HepG2 (cell line): ENCODE results near the gene TXN2. TPM values are rescaled to one million over a fixed set of nuclear protein-coding genes. Genes with fewer than 3 reads are reported as not detected.

ENCODE experiments used
- ADNP ChIP-seq: sonication (generic); formaldehyde crosslinking; IDR thresholded peaks from 2 replicates; pipeline ENCODE4 v1.4.0; 2020; ENCODE audit warnings: missing genetic modification reagents
- BRF2 ChIP-seq: sonication (generic); formaldehyde crosslinking; IDR thresholded peaks from 2 replicates; pipeline ENCODE4 v1.8.1; 2022; ENCODE audit warnings: mild to moderate bottlenecking, missing genetic modification reagents
- CCDC6 ChIP-seq: sonication (generic); formaldehyde crosslinking; IDR thresholded peaks from 2 replicates; pipeline ENCODE4 v1.8.1; 2022; ENCODE audit warnings: mild to moderate bottlenecking, missing genetic modification reagents, moderate library complexity
- EP300 ChIP-seq, 3 experiments: sonication (generic) in 1 of 3; formaldehyde crosslinking in 1 of 3; IDR thresholded peaks; 2 replicates each; pipeline versions ENCODE4 v1.5.1 to v1.6.1; 2011 to 2020; ENCODE audit warnings: low read depth in 2 of 3, low read length in 2 of 3, borderline replicate concordance in 1 of 3, improper control_type of control experiment in 1 of 3, mild to moderate bottlenecking in 1 of 3, missing genetic modification reagents in 1 of 3, moderate library complexity in 1 of 3
- GMEB1 ChIP-seq: sonication (generic); formaldehyde crosslinking; IDR thresholded peaks from 2 replicates; pipeline ENCODE4 v1.5.1; 2020; ENCODE audit warnings: missing genetic modification reagents, mild to moderate bottlenecking, borderline replicate concordance
- HDAC1 ChIP-seq: sonication (generic); formaldehyde crosslinking; IDR thresholded peaks from 2 replicates; pipeline ENCODE4 v1.5.1; 2020; ENCODE audit warnings: mild to moderate bottlenecking, missing genetic modification reagents
- HES4 ChIP-seq: sonication (generic); formaldehyde crosslinking; IDR thresholded peaks from 2 replicates; pipeline ENCODE4 v1.9.0; 2021; ENCODE audit warnings: mild to moderate bottlenecking, missing genetic modification reagents, borderline replicate concordance
- JARID2 ChIP-seq: sonication (generic); formaldehyde crosslinking; IDR thresholded peaks from 2 replicates; pipeline ENCODE4 v1.8.1; 2023; ENCODE audit warnings: missing genetic modification reagents, inconsistent platforms; ENCODE audit not compliant: insufficient replicate concordance
- JUNB ChIP-seq: sonication (generic); formaldehyde crosslinking; IDR thresholded peaks from 2 replicates; pipeline ENCODE4 v1.8.0; 2022; ENCODE audit warnings: missing genetic modification reagents, mild to moderate bottlenecking, borderline replicate concordance
- MZF1 ChIP-seq: sonication (generic); formaldehyde crosslinking; IDR thresholded peaks from 2 replicates; pipeline ENCODE4 v1.8.1; 2023; ENCODE audit warnings: mild to moderate bottlenecking, missing genetic modification reagents, borderline replicate concordance
- NFE2 ChIP-seq: sonication (generic); formaldehyde crosslinking; IDR thresholded peaks from 2 replicates; pipeline ENCODE4 v1.4.0; 2020; ENCODE audit warnings: missing genetic modification reagents
- PAF1 ChIP-seq: IDR thresholded peaks from 2 replicates; pipeline ENCODE4 v1.6.1; 2016; ENCODE audit warnings: missing genetic modification reagents, missing compliant biosample characterization
- RXRB ChIP-seq: IDR thresholded peaks from 2 replicates; pipeline ENCODE4 v1.6.1; 2016; ENCODE audit warnings: borderline replicate concordance, missing genetic modification reagents, missing compliant biosample characterization
- SNAI1 ChIP-seq: sonication (generic); formaldehyde crosslinking; IDR thresholded peaks from 2 replicates; pipeline ENCODE4 v1.5.0; 2020; ENCODE audit warnings: mild to moderate bottlenecking, missing genetic modification reagents, borderline replicate concordance
- SOX6 ChIP-seq, 2 experiments: fragments of 450-650 bp in 1 of 2; sonication (generic) in 1 of 2; formaldehyde crosslinking in 1 of 2; IDR thresholded peaks; 2 replicates each; pipeline versions ENCODE4 v1.4.0 to v1.6.1; 2017 to 2020; ENCODE audit warnings: antibody characterized with exemption in 1 of 2, mild to moderate bottlenecking in 1 of 2, missing genetic modification reagents in 1 of 2
- TEF ChIP-seq: sonication (generic); formaldehyde crosslinking; IDR thresholded peaks from 2 replicates; pipeline ENCODE4 v1.5.0; 2020; ENCODE audit warnings: missing genetic modification reagents
- ZFAT ChIP-seq: sonication (generic); formaldehyde crosslinking; conservative IDR thresholded peaks from 2 replicates; pipeline ENCODE4 v1.8.1; 2023; ENCODE audit warnings: missing genetic modification reagents, inconsistent platforms
- ZNF101 ChIP-seq: sonication (generic); formaldehyde crosslinking; IDR thresholded peaks from 2 replicates; pipeline ENCODE4 v1.4.0; 2020; ENCODE audit warnings: mild to moderate bottlenecking, low read depth, missing genetic modification reagents, borderline replicate concordance
- ZNF253 ChIP-seq: sonication (generic); formaldehyde crosslinking; IDR thresholded peaks from 2 replicates; pipeline ENCODE4 v1.8.0; 2022; ENCODE audit warnings: mild to moderate bottlenecking, missing genetic modification reagents, borderline replicate concordance
- ZNF484 ChIP-seq: sonication (generic); formaldehyde crosslinking; IDR thresholded peaks from 2 replicates; pipeline ENCODE4 v1.5.1; 2020; ENCODE audit warnings: mild to moderate bottlenecking, low read depth, missing genetic modification reagents, borderline replicate concordance
- ZNF569 ChIP-seq: sonication (generic); formaldehyde crosslinking; IDR thresholded peaks from 2 replicates; pipeline ENCODE4 v1.5.0; 2020; ENCODE audit warnings: mild to moderate bottlenecking, missing genetic modification reagents, moderate library complexity, borderline replicate concordance
- ZNF570 ChIP-seq: sonication (generic); formaldehyde crosslinking; IDR thresholded peaks from 2 replicates; pipeline ENCODE4 v1.4.0; 2020; ENCODE audit warnings: mild to moderate bottlenecking, missing genetic modification reagents, borderline replicate concordance
- ZNF629 ChIP-seq: sonication (generic); formaldehyde crosslinking; conservative IDR thresholded peaks from 2 replicates; pipeline ENCODE4 v1.5.0; 2020; ENCODE audit warnings: missing genetic modification reagents
- polyA plus RNA-seq, 8 experiments: library from polyadenylated mRNA; depleted of rRNA in 3 of 8; stranded (reverse) in 7 of 8; unstranded in 1 of 8; fragments of >200 nt; fragmentation: Illumina TruSeq in 4 of 8; extraction: Trizol in 4 of 8; gene quantifications; 2 replicates each; pipeline versions ENCODE4 v1.2.1 to v1.2.3, GENCODE V29; 2011 to 2016; ENCODE audit warnings: low read depth in 4 of 8, missing spikeins in 1 of 8, mixed read lengths in 1 of 8; ENCODE audit not compliant: insufficient read depth in 1 of 8
- total RNA-seq, 5 experiments: library from RNA; depleted of rRNA; stranded (reverse); fragments of >200 nt; fragmentation: Illumina TruSeq; extraction: Trizol; gene quantifications; 2 replicates each; pipeline ENCODE4 v1.2.3, GENCODE V29; 2016; ENCODE audit warnings: low read depth in 1 of 5
- TF ChIP-seq, protein P1 (sequence below): conservative IDR thresholded peaks from 2 replicates; pipeline ENCODE4 v1.6.1; 2018; ENCODE audit warnings: missing genetic modification reagents
- TF ChIP-seq, protein P2 (sequence below): IDR thresholded peaks from 2 replicates; pipeline ENCODE4 v1.6.1; 2012; ENCODE audit warnings: inconsistent platforms

The TXN2 gene
- total and polyA plus RNA-seq, 2 of the 13 experiments (the other 11 are each of a cell fraction or from before 2014, with no cell fraction given) = 41.4 to 109 TPM

DNA sequence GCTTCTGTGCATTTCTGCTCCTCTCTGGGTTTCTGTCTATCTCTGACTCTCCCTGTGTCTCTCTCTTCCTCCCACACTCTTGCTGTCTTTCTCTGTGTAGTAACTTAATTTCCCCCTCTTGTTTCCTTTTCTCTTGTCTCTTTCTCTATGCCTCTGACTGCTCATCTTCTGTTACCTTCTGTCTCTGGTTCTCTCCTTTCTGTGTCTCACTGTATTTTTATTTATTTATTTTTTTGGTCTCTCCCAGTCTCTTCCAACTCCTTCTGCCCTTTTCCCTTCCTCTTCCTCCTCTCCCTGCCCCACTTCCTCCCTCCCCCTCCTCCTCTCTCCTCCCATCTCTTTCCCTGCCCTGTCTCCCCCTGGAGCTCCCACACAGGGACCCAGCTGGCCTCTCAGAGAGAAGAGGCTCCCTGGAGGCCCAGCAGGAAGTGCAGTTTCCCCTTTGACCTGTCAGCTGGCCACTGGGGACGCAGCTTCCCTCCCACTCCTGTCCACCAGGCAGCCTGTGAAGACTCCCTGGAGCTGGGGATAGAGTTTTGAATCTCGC is 55.4 kb downstream of the TXN2 start (continued):
- no peak for TF ChIP-seq HES4 (CRISPR knock-in tag)
- TF ChIP-seq, protein P1, sequence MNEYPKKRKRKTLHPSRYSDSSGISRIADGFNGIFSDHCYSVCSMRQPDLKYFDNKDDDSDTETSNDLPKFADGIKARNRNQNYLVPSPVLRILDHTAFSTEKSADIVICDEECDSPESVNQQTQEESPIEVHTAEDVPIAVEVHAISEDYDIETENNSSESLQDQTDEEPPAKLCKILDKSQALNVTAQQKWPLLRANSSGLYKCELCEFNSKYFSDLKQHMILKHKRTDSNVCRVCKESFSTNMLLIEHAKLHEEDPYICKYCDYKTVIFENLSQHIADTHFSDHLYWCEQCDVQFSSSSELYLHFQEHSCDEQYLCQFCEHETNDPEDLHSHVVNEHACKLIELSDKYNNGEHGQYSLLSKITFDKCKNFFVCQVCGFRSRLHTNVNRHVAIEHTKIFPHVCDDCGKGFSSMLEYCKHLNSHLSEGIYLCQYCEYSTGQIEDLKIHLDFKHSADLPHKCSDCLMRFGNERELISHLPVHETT (CRISPR knock-in tag) = no peak
- no peak for TF ChIP-seq PAF1 (CRISPR knock-in tag)
- no peak for TF ChIP-seq JARID2 (CRISPR knock-in tag)
- no peak for TF ChIP-seq GMEB1 (CRISPR knock-in tag)
- peak; percentile 71; the same call in 1 of the 2 replicates for TF ChIP-seq RXRB (CRISPR knock-in tag)
- no peak for TF ChIP-seq MZF1
- no peak for TF ChIP-seq ZNF253 (CRISPR knock-in tag)
- TF ChIP-seq SOX6 (IDR thresholded peaks at IDR 0.05) = no peak
- peak; percentile 30; the same call in 1 of the 2 replicates for TF ChIP-seq SOX6 (CRISPR knock-in tag; IDR thresholded peaks at IDR 0.05)
- TF ChIP-seq EP300 (IDR thresholded peaks at IDR 0.05; ENCODE audit: low read depth in 2 of 2, low read length in 2 of 2) = no peak; a peak in 1 of 4 replicates
- TF ChIP-seq EP300 (CRISPR knock-in tag; IDR thresholded peaks at IDR 0.05; ENCODE audit: borderline replicate concordance) = peak; percentile 46; the same call in 1 of the 2 replicates
- TF ChIP-seq ZFAT = no peak
- no peak for TF ChIP-seq ZNF101 (CRISPR knock-in tag)
- no peak for TF ChIP-seq JUNB (CRISPR knock-in tag)
- TF ChIP-seq SNAI1 = no peak
- TF ChIP-seq, protein P2, sequence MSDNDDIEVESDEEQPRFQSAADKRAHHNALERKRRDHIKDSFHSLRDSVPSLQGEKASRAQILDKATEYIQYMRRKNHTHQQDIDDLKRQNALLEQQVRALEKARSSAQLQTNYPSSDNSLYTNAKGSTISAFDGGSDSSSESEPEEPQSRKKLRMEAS = 0 out of 2 replicates have a peak, but pooled peaks have one; percentile 54
- TF ChIP-seq NFE2 (CRISPR knock-in tag) = no peak
- TF ChIP-seq ADNP (CRISPR knock-in tag) = no peak
- no peak for TF ChIP-seq ZNF629 (CRISPR knock-in tag)
- TF ChIP-seq CCDC6 (CRISPR knock-in tag) = no peak
- no peak for TF ChIP-seq ZNF484 (CRISPR knock-in tag)
- TF ChIP-seq HDAC1 (CRISPR knock-in tag) = peak; percentile 81
- TF ChIP-seq BRF2 (CRISPR knock-in tag) = no peak
- TF ChIP-seq ZNF569 (CRISPR knock-in tag) = no peak
- TF ChIP-seq ZNF570 (CRISPR knock-in tag) = no peak
- no peak for TF ChIP-seq TEF (CRISPR knock-in tag)
